DOHH2 (cell line): ENCODE data around the gene FAM149A.

ENCODE experiments used
- H3F3A ChIP-seq: fragments of 200-600 bp; sonication (generic), shearing (Covaris generic); 2 replicates; pipeline ENCODE4 v1.6.0; 2016; ENCODE audit warnings: antibody characterized with exemption, mild to moderate bottlenecking; ENCODE audit not compliant: control insufficient read depth, insufficient read depth
- H3K27ac ChIP-seq: fragments of 200-600 bp; sonication (generic); 2 replicates; pipeline ENCODE4 v1.5.1; 2014; ENCODE audit warnings: low read depth, mild to moderate bottlenecking, low read length, moderate library complexity
- H3K27me3 ChIP-seq: fragments of 200-600 bp; sonication (generic); 2 replicates; pipeline ENCODE4 v1.6.1; 2014; ENCODE audit warnings: mild to moderate bottlenecking, low read length, mixed read lengths; ENCODE audit not compliant: control insufficient read depth
- H3K36me3 ChIP-seq: fragments of 200-600 bp; sonication (generic); 2 replicates; pipeline ENCODE4 v1.6.1; 2014; ENCODE audit warnings: mild to moderate bottlenecking, low read length, moderate library complexity, mixed read lengths; ENCODE audit not compliant: control insufficient read depth
- H3K4me1 ChIP-seq: fragments of 200-600 bp; sonication (generic); 2 replicates; pipeline ENCODE4 v1.6.1; 2014; ENCODE audit warnings: mild to moderate bottlenecking, low read length, mixed read lengths; ENCODE audit not compliant: control insufficient read depth
- H3K4me2 ChIP-seq: fragments of 200-600 bp; sonication (generic); 2 replicates; pipeline ENCODE4 v1.6.0; 2014; ENCODE audit warnings: mild to moderate bottlenecking, low read length, moderate library complexity
- H3K4me3 ChIP-seq: fragments of 200-600 bp; sonication (generic); 2 replicates; pipeline ENCODE4 v1.5.1; 2014; ENCODE audit warnings: mild to moderate bottlenecking, low read length, mixed read lengths
- H3K79me2 ChIP-seq: fragments of 200-600 bp; sonication (generic); 2 replicates; pipeline ENCODE4 v1.6.1; 2014; ENCODE audit warnings: mild to moderate bottlenecking, low read length, mixed read lengths; ENCODE audit not compliant: control insufficient read depth
- H3K9me2 ChIP-seq: fragments of 200-600 bp; sonication (generic); replicated peaks from 2 replicates; pipeline ENCODE4 v1.6.1; 2014; ENCODE audit warnings: mild to moderate bottlenecking, low read length, mixed read lengths; ENCODE audit not compliant: control insufficient read depth
- H3K9me3 ChIP-seq: fragments of 200-600 bp; sonication (generic); 2 replicates; pipeline ENCODE4 v1.6.1; 2014; ENCODE audit warnings: antibody characterized with exemption, low read length, mixed read lengths; ENCODE audit not compliant: control insufficient read depth, insufficient read depth
- H4K20me1 ChIP-seq: fragments of 200-600 bp; sonication (generic); 2 replicates; pipeline ENCODE4 v1.6.0; 2014; ENCODE audit warnings: low read depth, mild to moderate bottlenecking, antibody characterized with exemption, low read length, moderate library complexity; ENCODE audit not compliant: control insufficient read depth, insufficient read depth
- CTCF ChIP-seq: fragments of 200-600 bp; sonication (generic); IDR thresholded peaks from one replicate; pipeline ENCODE4 v1.5.1; 2014; ENCODE audit warnings: antibody characterized with exemption, mild to moderate bottlenecking, low read depth, low read length; ENCODE audit not compliant: poor library complexity, severe bottlenecking
- EZH2phosphoT487 ChIP-seq: fragments of 200-600 bp; sonication (generic); IDR thresholded peaks from 2 replicates; pipeline ENCODE4 v1.6.1; 2017; ENCODE audit warnings: borderline replicate concordance, mild to moderate bottlenecking, antibody characterized with exemption, low read length, moderate library complexity, mixed read lengths

Gene FAM149A

GRCh38 chr4:186221624-186222023 is 117.1 kb downstream of the FAM149A start:
- H3F3A ChIP-seq = no peaks in the 10 kb centered on the region
- no peaks in the 10 kb centered on the region for H3K36me3 ChIP-seq
- TF ChIP-seq EZH2phosphoT487 (no peak), CTCF (no peak)
- H3K27me3 ChIP-seq = no peaks in the 10 kb centered on the region
- H4K20me1 ChIP-seq = no peaks in the 10 kb centered on the region
- no peak overlapping the region for H3K4me3 ChIP-seq
- H3K4me2 ChIP-seq = no peak overlapping the region
- no peaks in the 10 kb centered on the region for H3K9me3 ChIP-seq
- H3K9me2 ChIP-seq = no peaks in the 10 kb centered on the region
- no peaks in the 10 kb centered on the region for H3K4me1 ChIP-seq
- no peaks in the 10 kb centered on the region for H3K79me2 ChIP-seq
- no peak overlapping the region for H3K27ac ChIP-seq
